ENCODE results near the gene PLEKHH1.

- TF ChIP-seq CTCF (IDR thresholded peaks at IDR 0.05): no peak
- peak; percentile 18 for TF ChIP-seq POLR2A (IDR thresholded peaks at IDR 0.05)
These were observed 86.5 kb downstream of the PLEKHH1 start, which contains the start of gene ARG2 for GRCh38 chr14:67619446-67620216.

All from testis (tissue), 2 donors.